ENCODE results near the gene SNAPC2.
"Not testable (repeated sequence)": the region's sequence is repeated elsewhere in the genome, so short reads cannot be mapped to it uniquely, and the experiment has no call there.

The SNAPC2 gene

DNA sequence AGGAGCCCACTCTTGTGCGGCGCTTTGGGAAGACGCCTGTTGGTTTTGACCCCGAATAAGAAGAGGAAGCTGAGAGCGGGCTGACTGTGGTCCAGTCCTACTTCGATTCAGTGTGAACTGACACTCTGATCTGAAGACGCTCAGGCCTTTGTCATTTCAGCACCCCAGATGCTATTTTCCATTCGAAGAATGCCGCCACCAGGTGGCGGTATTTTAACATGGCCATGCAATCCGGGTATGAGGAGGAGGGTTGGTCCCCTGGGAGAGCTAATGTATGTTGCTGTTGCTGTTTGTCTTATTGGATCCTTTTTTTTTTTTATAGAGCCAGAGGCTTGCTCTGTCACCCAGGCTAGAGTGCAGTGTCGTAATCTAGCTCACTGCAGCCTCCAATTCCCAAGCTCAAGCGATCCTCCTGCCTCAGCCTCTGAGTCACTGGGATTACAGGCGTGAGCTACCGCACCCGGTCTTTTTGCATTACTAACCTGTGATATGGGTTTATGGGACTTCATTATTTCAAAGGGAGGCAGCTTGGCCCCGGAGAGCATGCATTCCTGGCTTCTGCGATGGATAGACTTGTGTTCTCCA lies 24.1 kb downstream of the SNAPC2 start:
- peak overlapping the region; percentile 98 for H3K4me3 ChIP-seq (ENCODE audit: low read length)
- peaks cover 9% of the 10 kb centered on the region for H3K36me3 ChIP-seq (ENCODE audit: control insufficient read depth, insufficient read depth, low read length)
- peak overlapping the region; percentile 56 for H3K9ac ChIP-seq (ENCODE audit: low read length)
- H3K4me1 ChIP-seq (ENCODE audit: control insufficient read depth, insufficient read depth, low read length) = no peaks in the 10 kb centered on the region
- H3K27ac ChIP-seq (ENCODE audit: low read depth, low read length) = peak overlapping the region; percentile 81
- H3K27me3 ChIP-seq (ENCODE audit: control insufficient read depth, insufficient read depth, low read length) = no peaks in the 10 kb centered on the region

DNA sequence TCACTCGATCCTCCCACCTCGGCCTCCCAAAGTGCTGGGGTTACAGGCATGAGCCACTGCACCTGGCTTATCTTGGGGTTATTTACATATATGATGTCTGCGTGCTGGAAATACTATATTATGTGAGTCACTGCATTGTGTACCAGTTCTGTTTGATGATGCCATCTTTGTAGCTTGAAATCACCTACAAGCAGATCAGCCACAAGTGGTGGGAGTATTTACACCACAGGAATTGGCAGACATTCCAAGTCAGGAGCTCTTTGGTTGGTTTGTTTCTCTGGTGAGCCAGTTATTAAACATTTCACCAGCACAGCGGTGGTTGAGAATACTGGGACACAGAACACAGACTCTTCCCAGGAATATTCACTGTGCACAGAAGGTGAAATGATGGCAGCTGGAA lies 27.8 kb downstream of the SNAPC2 start:
- H3K27ac ChIP-seq (ENCODE audit: low read depth, low read length) = no peak overlapping the region
- no peaks in the 10 kb centered on the region for H3K27me3 ChIP-seq (ENCODE audit: control insufficient read depth, insufficient read depth, low read length)
- H3K4me3 ChIP-seq (ENCODE audit: low read length) = no peak overlapping the region
- H3K9ac ChIP-seq (ENCODE audit: low read length) = no peak overlapping the region
- H3K4me1 ChIP-seq (ENCODE audit: control insufficient read depth, insufficient read depth, low read length) = no peaks in the 10 kb centered on the region
- H3K36me3 ChIP-seq (ENCODE audit: control insufficient read depth, insufficient read depth, low read length) = no peaks in the 10 kb centered on the region

DNA sequence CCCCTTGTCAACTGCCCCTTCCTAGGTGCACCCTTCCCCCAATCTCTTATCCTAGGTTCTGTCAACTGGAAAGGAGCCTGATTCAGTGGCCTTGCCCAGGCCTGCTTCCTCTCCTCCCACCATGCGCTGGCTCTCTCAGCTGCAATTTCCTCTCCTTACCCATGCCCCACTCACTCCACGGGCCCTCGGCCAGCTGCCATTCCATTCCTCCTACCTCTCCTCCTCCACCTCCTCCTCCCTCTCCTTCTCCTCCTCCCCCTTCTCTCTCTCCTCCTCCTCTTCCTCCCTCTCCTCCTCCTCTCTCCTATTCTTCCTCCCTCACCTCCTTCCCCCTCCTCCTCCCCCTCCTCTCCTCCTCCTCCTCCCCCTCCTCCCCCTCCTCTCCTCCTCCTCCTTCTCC lies 32.9 kb downstream of the SNAPC2 start:
- H3K27ac ChIP-seq (ENCODE audit: low read depth, low read length) = no peak overlapping the region
- no peak overlapping the region for H3K9ac ChIP-seq (ENCODE audit: low read length)

GRCh38 chr19:7953576-7953975 lies 33.4 kb downstream of the SNAPC2 start:
- H3K36me3 ChIP-seq (ENCODE audit: control insufficient read depth, insufficient read depth, low read length) = peaks cover 4% of the 10 kb centered on the region
- no peak overlapping the region for H3K27ac ChIP-seq (ENCODE audit: low read depth, low read length)
- no peaks in the 10 kb centered on the region for H3K4me1 ChIP-seq (ENCODE audit: control insufficient read depth, insufficient read depth, low read length)
- H3K27me3 ChIP-seq (ENCODE audit: control insufficient read depth, insufficient read depth, low read length) = no peaks in the 10 kb centered on the region
- H3K4me3 ChIP-seq (ENCODE audit: low read length) = no peak overlapping the region
- no peak overlapping the region for H3K9ac ChIP-seq (ENCODE audit: low read length)

More for the DNA sequence above, 32.9 kb downstream of the SNAPC2 start:
- peaks cover 2% of the 10 kb centered on the region for H3K36me3 ChIP-seq (ENCODE audit: control insufficient read depth, insufficient read depth, low read length)
- H3K4me1 ChIP-seq (ENCODE audit: control insufficient read depth, insufficient read depth, low read length) = no peaks in the 10 kb centered on the region
- no peaks in the 10 kb centered on the region for H3K27me3 ChIP-seq (ENCODE audit: control insufficient read depth, insufficient read depth, low read length)
- no peak overlapping the region for H3K4me3 ChIP-seq (ENCODE audit: low read length)

DNA sequence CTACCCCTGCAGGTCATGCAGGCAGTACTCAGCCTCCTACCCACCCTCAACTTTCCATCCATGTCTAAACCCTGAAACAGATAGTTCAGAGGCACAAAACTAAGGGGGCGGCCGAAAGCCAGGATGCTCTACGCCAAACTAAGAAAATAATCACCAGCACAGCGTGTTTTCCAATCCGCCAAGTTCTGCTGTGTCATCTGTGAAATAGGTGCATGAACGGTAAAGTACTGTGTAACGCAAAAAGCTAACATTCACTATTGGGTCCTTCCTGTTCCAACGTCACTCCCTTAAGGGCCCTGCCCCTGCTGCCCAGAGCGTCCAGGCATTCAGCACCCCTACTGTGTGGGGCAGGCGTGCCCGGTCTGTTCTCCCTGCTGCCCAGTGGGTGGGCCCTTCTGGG lies 35.6 kb downstream of the SNAPC2 start:
- Histone ChIP-seq H3K27ac (ENCODE audit: low read depth, low read length) (no peak overlapping the region), H3K4me1 (ENCODE audit: control insufficient read depth, insufficient read depth, low read length) (no peaks in the 10 kb centered on the region), H3K9ac (ENCODE audit: low read length) (no peak overlapping the region), H3K27me3 (ENCODE audit: control insufficient read depth, insufficient read depth, low read length) (no peaks in the 10 kb centered on the region), H3K4me3 (ENCODE audit: low read length) (no peak overlapping the region), H3K36me3 (ENCODE audit: control insufficient read depth, insufficient read depth, low read length) (peaks cover 4% of the 10 kb centered on the region)

- Histone ChIP-seq H3K27me3 (ENCODE audit: control insufficient read depth, insufficient read depth, low read length) (no peaks in the 10 kb centered on the region), H3K4me3 (ENCODE audit: low read length) (no peak overlapping the region), H3K9ac (ENCODE audit: low read length) (no peak overlapping the region), H3K4me1 (ENCODE audit: control insufficient read depth, insufficient read depth, low read length) (no peaks in the 10 kb centered on the region), H3K27ac (ENCODE audit: low read depth, low read length) (no peak overlapping the region), H3K36me3 (ENCODE audit: control insufficient read depth, insufficient read depth, low read length) (peaks cover 8% of the 10 kb centered on the region)
Observed at GRCh38 chr19:7959211-7959610, 39.1 kb downstream of the SNAPC2 start.

- not testable (repeated sequence) for H3K27me3 ChIP-seq (ENCODE audit: control insufficient read depth, insufficient read depth, low read length); H3K9ac ChIP-seq (ENCODE audit: low read length); H3K4me1 ChIP-seq (ENCODE audit: control insufficient read depth, insufficient read depth, low read length); H3K4me3 ChIP-seq (ENCODE audit: low read length); H3K36me3 ChIP-seq (ENCODE audit: control insufficient read depth, insufficient read depth, low read length); H3K27ac ChIP-seq (ENCODE audit: low read depth, low read length)
Observed at GRCh38 chr19:7961082-7961481, 40.9 kb downstream of the SNAPC2 start.

DNA sequence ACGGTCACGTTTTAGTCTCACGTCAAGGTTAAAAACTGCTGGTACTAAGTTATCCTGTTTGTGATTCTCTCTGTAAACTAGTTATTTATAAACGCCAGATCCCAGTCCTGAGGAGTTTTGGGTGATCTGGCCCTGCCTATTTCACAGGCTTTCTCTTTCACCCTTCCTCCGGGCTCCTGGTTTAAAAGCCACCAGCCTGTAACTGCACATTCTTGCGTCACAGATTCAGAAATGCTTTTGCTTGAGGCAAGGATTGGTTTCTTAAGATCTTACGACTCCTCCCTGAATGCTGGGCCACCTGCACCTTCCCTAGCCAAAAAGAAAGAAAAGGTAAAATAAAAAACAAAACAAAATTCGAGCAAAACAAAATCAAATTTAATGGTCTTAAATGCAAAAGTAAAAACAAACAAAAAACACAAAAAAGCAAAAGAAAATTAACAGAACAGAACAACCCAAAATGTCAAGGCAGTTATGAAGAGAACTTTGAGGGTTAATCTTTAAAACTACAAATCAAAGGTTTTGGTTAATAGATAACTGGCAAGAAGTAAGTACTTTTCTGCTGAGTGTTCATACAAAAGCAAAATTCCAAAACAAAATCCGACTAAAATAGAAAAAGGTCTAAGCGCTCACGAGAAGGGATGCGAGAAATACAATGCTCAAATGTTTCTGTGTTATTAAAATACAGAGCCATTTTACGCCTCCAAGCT lies 41.9 kb downstream of the SNAPC2 start:
- no peaks in the 10 kb centered on the region for H3K27me3 ChIP-seq (ENCODE audit: control insufficient read depth, insufficient read depth, low read length)
- no peaks in the 10 kb centered on the region for H3K4me1 ChIP-seq (ENCODE audit: control insufficient read depth, insufficient read depth, low read length)
- H3K36me3 ChIP-seq (ENCODE audit: control insufficient read depth, insufficient read depth, low read length) = peaks cover 15% of the 10 kb centered on the region
- no peak overlapping the region for H3K9ac ChIP-seq (ENCODE audit: low read length)
- H3K27ac ChIP-seq (ENCODE audit: low read depth, low read length) = no peak overlapping the region
- no peak overlapping the region for H3K4me3 ChIP-seq (ENCODE audit: low read length)

DNA sequence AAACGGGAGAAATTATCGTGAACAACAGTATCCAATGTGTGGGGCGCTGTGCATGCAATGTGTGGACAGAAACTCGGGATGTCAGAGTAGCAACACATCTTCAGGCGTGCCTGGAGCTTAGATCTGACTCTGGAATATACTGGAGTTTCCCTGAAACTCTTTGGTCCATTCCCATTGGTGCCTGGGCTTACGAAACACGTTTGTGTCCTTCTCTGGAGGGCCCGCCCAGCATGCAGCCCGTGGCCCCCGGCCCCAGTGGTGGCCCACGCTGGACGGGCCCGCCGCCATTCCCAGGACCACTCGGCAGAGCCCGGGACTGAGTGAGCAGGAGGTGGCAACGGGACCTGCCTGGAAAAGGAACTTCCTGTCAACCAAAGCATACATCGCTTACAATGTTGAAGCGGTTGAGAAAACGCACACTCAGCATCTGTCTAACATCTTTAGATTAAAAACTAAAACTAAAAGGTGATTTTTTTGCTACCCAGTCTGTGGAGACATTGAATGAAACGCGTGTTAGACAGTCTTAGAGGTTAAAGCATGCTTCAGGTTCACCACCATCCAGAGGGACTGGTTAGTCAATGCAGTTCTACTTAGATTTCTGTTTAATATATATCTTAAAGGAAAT lies 42.6 kb downstream of the SNAPC2 start:
- Histone ChIP-seq H3K36me3 (ENCODE audit: control insufficient read depth, insufficient read depth, low read length) (peaks cover 20% of the 10 kb centered on the region), H3K27me3 (ENCODE audit: control insufficient read depth, insufficient read depth, low read length) (no peaks in the 10 kb centered on the region), H3K4me3 (ENCODE audit: low read length) (no peak overlapping the region), H3K4me1 (ENCODE audit: control insufficient read depth, insufficient read depth, low read length) (no peaks in the 10 kb centered on the region), H3K27ac (ENCODE audit: low read depth, low read length) (no peak overlapping the region), H3K9ac (ENCODE audit: low read length) (no peak overlapping the region)

GRCh38 chr19:7963566-7963965 lies 43.4 kb downstream of the SNAPC2 start:
- no peak overlapping the region for H3K27ac ChIP-seq (ENCODE audit: low read depth, low read length)
- no peak overlapping the region for H3K4me3 ChIP-seq (ENCODE audit: low read length)
- no peaks in the 10 kb centered on the region for H3K4me1 ChIP-seq (ENCODE audit: control insufficient read depth, insufficient read depth, low read length)
- peaks cover 16% of the 10 kb centered on the region for H3K36me3 ChIP-seq (ENCODE audit: control insufficient read depth, insufficient read depth, low read length)
- no peaks in the 10 kb centered on the region for H3K27me3 ChIP-seq (ENCODE audit: control insufficient read depth, insufficient read depth, low read length)
- H3K9ac ChIP-seq (ENCODE audit: low read length) = no peak overlapping the region

DNA sequence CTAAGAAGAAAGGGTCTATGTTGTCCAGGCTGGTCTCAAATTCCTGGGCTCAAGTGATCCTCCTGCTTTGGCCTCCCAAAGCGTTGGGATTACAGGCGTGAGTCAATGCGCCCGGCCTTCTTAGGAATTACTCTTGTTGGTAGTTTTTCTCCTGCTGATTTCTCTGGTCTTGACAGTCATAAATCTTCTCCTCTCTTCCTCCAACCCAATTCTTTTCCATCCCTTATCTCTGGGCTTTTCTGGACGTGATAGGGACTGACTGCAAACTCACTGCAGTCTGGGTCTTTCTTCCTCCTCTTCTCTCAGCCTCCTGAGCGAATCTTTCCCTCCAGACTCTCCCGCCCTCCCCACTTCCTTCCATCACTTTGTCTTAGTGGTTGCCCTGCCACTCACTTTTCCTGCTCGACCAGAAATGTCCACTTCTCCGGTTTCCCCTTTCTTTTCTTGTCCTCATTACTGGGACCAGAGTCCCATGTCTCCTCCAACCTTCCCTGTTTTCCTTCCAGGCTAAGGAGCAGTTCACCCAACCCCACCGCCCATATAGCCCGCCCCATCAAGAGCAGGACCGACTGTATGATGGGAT lies 45.2 kb downstream of the SNAPC2 start:
- Histone ChIP-seq H3K4me1 (ENCODE audit: control insufficient read depth, insufficient read depth, low read length) (no peaks in the 10 kb centered on the region), H3K27ac (ENCODE audit: low read depth, low read length) (no peak overlapping the region), H3K36me3 (ENCODE audit: control insufficient read depth, insufficient read depth, low read length) (peaks cover 19% of the 10 kb centered on the region), H3K4me3 (ENCODE audit: low read length) (no peak overlapping the region), H3K27me3 (ENCODE audit: control insufficient read depth, insufficient read depth, low read length) (no peaks in the 10 kb centered on the region), H3K9ac (ENCODE audit: low read length) (no peak overlapping the region)

- no peaks in the 10 kb centered on the region for H3K27me3 ChIP-seq (ENCODE audit: control insufficient read depth, insufficient read depth, low read length)
- H3K4me1 ChIP-seq (ENCODE audit: control insufficient read depth, insufficient read depth, low read length) = no peaks in the 10 kb centered on the region
- no peak overlapping the region for H3K9ac ChIP-seq (ENCODE audit: low read length)
- H3K36me3 ChIP-seq (ENCODE audit: control insufficient read depth, insufficient read depth, low read length) = peaks cover 19% of the 10 kb centered on the region
- H3K4me3 ChIP-seq (ENCODE audit: low read length) = no peak overlapping the region
- H3K27ac ChIP-seq (ENCODE audit: low read depth, low read length) = no peak overlapping the region
Observed at GRCh38 chr19:7965921-7966665, 46.0 kb downstream of the SNAPC2 start.

Data from rectal smooth muscle tissue (tissue), 1 donor.